Measurements from ENCODE around the gene RPS16. TPM values are rescaled to one million over a fixed set of nuclear protein-coding genes. Genes with fewer than 3 reads are reported as not detected.

RPS16 gene
- total and polyA plus RNA-seq, 4 experiments from 2014 or later: 1,590 to 4,227 (median 3,056) TPM

Small RNA genes within 50 kb of the gene (microRNA-seq; reads per million reads assigned to microRNA genes)
- gene MIR4530 (ENCODE audit: borderline microRNAs expressed, borderline number of aligned reads, borderline replicate concordance): not detected

Other genes with a start within 250 kb of the RPS16 start
- gene NCCRP1, start 239.0 kb downstream of the RPS16 start, total RNA-seq: not detected
- gene NCCRP1, start 239.0 kb downstream of the RPS16 start, polyA plus RNA-seq: not detected
- gene SYCN, start 231.7 kb downstream of the RPS16 start, total RNA-seq: not detected
- not detected for gene SYCN, start 231.7 kb downstream of the RPS16 start, polyA plus RNA-seq
- not detected for gene IFNL3, start 190.9 kb downstream of the RPS16 start, total RNA-seq
- gene IFNL3, start 190.9 kb downstream of the RPS16 start, polyA plus RNA-seq: not detected
- not detected for gene IFNL4, start 187.1 kb downstream of the RPS16 start, total RNA-seq
- gene IFNL4, start 187.1 kb downstream of the RPS16 start, polyA plus RNA-seq: not detected
- gene IFNL2, start 167.6 kb downstream of the RPS16 start, total RNA-seq: not detected
- gene IFNL2, start 167.6 kb downstream of the RPS16 start, polyA plus RNA-seq: not detected
- not detected for gene IFNL1, start 139.5 kb downstream of the RPS16 start, total RNA-seq
- gene IFNL1, start 139.5 kb downstream of the RPS16 start, polyA plus RNA-seq: 1 to 10 TPM in 1 of 2 donors, not detected in 1; 1.6 TPM
- 1 to 10 TPM; 8.4 to 8.5 TPM for gene LRFN1, start 115.1 kb downstream of the RPS16 start, total RNA-seq
- 1 to 10 TPM; 2.0 to 4.5 TPM for gene LRFN1, start 115.1 kb downstream of the RPS16 start, polyA plus RNA-seq
- 100 to 1,000 TPM; 384 to 389 TPM for gene GMFG, start 99.9 kb downstream of the RPS16 start, total RNA-seq
- gene GMFG, start 99.9 kb downstream of the RPS16 start, polyA plus RNA-seq: 1,000 to 10,000 TPM; 1,040 to 1,509 TPM
- 10 to 100 TPM; 65.0 to 79.6 TPM for gene SAMD4B, start 93.5 kb downstream of the RPS16 start, total RNA-seq
- 10 to 100 TPM in 1 of 2 donors, 1 to 10 TPM in 1; 7.3 to 20.2 TPM for gene SAMD4B, start 93.5 kb downstream of the RPS16 start, polyA plus RNA-seq
- 10 to 100 TPM; 49.2 to 53.8 TPM for gene PAF1, start 44.8 kb downstream of the RPS16 start, total RNA-seq
- gene PAF1, start 44.8 kb downstream of the RPS16 start, polyA plus RNA-seq: 10 to 100 TPM; 21.5 to 46.7 TPM
- gene MED29, start 44.6 kb downstream of the RPS16 start, total RNA-seq: 10 to 100 TPM; 43.1 to 51.3 TPM
- gene MED29, start 44.6 kb downstream of the RPS16 start, polyA plus RNA-seq: 10 to 100 TPM; 50.6 to 59.8 TPM
- gene ZFP36, start 29.1 kb downstream of the RPS16 start, total RNA-seq: 100 to 1,000 TPM; 151 to 152 TPM
- gene ZFP36, start 29.1 kb downstream of the RPS16 start, polyA plus RNA-seq: 100 to 1,000 TPM; 164 to 191 TPM
- gene PLEKHG2, start 23.3 kb downstream of the RPS16 start, total RNA-seq: 10 to 100 TPM; 12.1 to 17.0 TPM
- gene PLEKHG2, start 23.3 kb downstream of the RPS16 start, polyA plus RNA-seq: 1 to 10 TPM; 1.4 to 5.1 TPM
- gene SUPT5H, start 9.6 kb upstream of the RPS16 start, total RNA-seq: 100 to 1,000 TPM; 234 to 236 TPM
- 100 to 1,000 TPM in 1 of 2 donors, 10 to 100 TPM in 1; 47.4 to 111 TPM for gene SUPT5H, start 9.6 kb upstream of the RPS16 start, polyA plus RNA-seq
- 10 to 100 TPM; 47.2 to 49.6 TPM for gene TIMM50, start 44.9 kb upstream of the RPS16 start, total RNA-seq
- 10 to 100 TPM; 39.1 to 50.4 TPM for gene TIMM50, start 44.9 kb upstream of the RPS16 start, polyA plus RNA-seq
- under 1 TPM in 1 of 2 experiments, not detected in 1; 0.14 TPM for gene DLL3, start 63.0 kb upstream of the RPS16 start, total RNA-seq
- gene DLL3, start 63.0 kb upstream of the RPS16 start, polyA plus RNA-seq: under 1 TPM; 0.16 to 0.19 TPM
- gene SELENOV, start 79.2 kb upstream of the RPS16 start, total RNA-seq: not detected
- gene SELENOV, start 79.2 kb upstream of the RPS16 start, polyA plus RNA-seq: not detected
- gene EID2B, start 96.9 kb upstream of the RPS16 start, total RNA-seq: 1 to 10 TPM; 7.7 to 8.8 TPM
- 1 to 10 TPM; 6.1 to 7.8 TPM for gene EID2B, start 96.9 kb upstream of the RPS16 start, polyA plus RNA-seq
- gene EID2, start 104.2 kb upstream of the RPS16 start, total RNA-seq: 10 to 100 TPM; 22.0 to 22.8 TPM
- 10 to 100 TPM; 22.1 to 34.9 TPM for gene EID2, start 104.2 kb upstream of the RPS16 start, polyA plus RNA-seq
- gene LGALS13, start 166.6 kb upstream of the RPS16 start, total RNA-seq: not detected
- not detected for gene LGALS13, start 166.6 kb upstream of the RPS16 start, polyA plus RNA-seq
- not detected for gene LGALS16, start 220.0 kb upstream of the RPS16 start, total RNA-seq
- gene LGALS16, start 220.0 kb upstream of the RPS16 start, polyA plus RNA-seq: not detected